Stimulated activated CD8-positive, alpha-beta memory T cell treated with anti-CD3 and anti-CD28 coated beads, Interleukin-15, amount 100 ng/mL, for 1 hour (primary cell): ENCODE results near the gene MYF6.
"Not testable (repeated sequence)": the region's sequence is repeated elsewhere in the genome, so short reads cannot be mapped to it uniquely, and the experiment has no call there.

Source experiments
- DNase-seq: peaks from one replicate; pipeline ENCODE4 v3.0.0-alpha.2; 2020; ENCODE audit warnings: low read depth

MYF6 gene

GRCh38 chr12:80707126-80707829 is at the start of gene MYF6:
Gene MYF6 (plus strand): TSS chr12:80707634. CDS start chr12:80707720, 86 bp downstream.
- no peak for DNase-seq

- DNase-seq, result no peak
These were observed 47.8 kb upstream of the MYF6 start for GRCh38 chr12:80659512-80660063.

- no peak for DNase-seq
These were observed 44.8 kb upstream of the MYF6 start for GRCh38 chr12:80662586-80662985.

DNA sequence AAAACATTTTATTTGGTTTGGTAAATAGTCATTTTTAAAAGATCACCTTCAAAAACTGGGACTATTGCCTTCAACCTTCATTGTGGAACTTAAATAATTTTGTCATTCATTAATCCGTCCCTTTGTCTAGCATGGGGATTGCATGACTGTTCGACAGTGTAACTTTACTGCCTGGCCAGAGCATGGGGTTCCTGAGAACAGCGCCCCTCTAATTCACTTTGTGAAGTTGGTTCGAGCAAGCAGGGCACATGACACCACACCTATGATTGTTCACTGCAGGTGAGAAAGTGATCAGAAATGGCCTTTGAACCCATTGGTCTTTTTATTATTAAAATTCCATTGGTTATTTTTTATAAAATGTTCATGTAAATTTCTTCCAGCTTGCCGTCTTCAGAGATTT is 37.2 kb upstream of the MYF6 start:
- no peak for DNase-seq

DNA sequence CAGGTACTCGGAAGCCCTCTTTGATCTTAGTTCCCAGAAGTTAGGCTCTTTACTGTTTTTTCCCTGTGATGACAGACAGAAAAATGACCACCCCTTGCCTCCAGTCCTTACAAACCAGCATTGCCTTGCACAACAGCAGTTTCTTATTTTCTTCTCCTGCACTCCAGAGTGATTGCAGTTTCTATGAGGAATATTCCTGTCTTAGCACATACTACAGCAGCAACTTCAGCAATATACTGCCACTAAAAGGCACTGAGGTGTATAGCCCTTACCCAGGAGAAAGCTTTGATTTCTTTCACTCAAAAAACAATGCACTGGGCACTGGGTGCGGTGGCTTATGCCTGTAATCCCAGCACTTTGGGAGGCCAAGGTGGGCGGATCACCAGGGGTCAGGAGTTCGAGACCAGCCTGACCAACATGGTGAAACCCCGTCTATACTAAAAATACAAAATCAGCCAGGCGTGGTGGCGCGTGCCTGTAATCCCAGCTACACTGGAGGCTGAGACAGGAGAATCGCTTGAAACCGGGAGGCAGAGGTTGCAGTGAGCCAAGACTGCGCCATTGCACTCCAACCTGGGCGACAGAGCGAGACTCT is 31.3 kb upstream of the MYF6 start:
- DNase-seq, result not testable (repeated sequence)

DNA sequence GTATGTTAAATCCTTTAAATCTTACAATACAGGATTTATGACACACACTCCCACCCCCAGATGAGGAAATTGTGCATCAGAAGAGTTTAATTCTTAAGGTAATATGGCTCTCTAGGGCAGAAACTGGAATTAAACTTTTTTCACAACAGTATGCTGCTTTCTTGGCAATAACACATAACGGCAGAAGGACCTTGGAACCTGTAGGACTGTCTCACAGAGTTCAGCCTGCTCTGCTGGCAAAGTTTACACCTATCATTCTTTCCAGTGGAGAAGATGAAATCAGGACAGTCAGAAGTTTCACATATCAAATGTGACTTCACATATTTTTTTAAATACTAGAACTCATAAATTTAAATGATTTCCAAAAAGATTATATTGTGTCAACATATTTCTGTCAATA is 30.6 kb upstream of the MYF6 start:
- DNase-seq, result no peak

GRCh38 chr12:80677994-80678393 is 29.4 kb upstream of the MYF6 start:
- no peak for DNase-seq

DNA sequence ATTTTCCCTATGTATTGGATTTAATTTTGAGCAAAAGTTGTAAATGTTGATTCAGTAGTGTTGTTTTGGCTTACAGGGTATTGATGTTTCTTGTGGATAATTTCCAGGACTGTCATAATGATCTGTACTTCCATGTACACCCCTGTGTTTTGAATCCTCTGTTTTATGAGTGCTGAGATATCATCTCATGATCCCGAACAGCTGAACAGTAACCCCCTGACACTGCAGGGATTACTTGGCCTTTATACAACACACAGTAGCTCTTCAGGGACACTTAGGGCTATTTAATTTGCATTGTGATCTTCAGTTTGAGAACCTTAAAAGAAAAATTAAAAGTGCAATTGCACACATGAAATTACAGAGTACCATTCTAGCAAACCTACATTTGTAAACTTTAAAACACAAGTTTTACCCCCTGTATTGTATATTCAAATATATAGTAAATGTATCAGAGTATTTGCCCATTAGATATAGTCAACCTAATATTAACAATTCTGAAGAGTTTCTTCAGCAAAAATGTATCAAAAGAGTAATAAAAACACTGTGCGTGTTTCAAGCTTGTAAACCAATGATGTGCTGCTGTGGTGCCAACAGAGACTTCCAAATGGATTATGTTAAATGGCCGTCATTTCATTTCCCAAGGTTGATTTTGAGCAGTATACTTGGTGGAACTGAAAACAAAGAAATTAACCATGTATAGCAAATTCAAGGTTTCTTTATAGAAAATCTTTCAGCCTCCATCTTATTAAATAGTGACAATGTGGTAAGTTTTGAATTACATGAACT is 27.9 kb upstream of the MYF6 start:
- no peak for DNase-seq

GRCh38 chr12:80681287-80681686 is 26.1 kb upstream of the MYF6 start:
- DNase-seq, result no peak

DNA sequence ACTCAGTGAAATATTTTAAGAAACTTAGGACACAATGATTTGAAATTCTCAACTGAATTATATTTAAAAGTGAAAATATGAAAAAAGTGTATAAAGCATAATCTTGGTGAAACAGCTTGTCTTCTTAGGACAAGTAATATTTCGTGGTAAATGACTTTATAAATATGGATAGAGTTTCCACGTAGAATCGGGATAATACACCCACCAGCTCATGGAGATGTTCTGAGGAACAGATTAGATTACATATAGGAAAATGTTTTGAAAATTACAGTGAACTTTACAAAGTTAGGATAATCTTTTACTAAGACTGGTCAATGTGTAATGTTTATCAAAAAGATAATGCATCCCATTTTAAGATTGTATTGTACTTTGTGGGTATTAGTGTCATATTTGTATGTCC is 25.6 kb upstream of the MYF6 start:
- no peak for DNase-seq

GRCh38 chr12:80684077-80684495 is 23.3 kb upstream of the MYF6 start:
- no peak for DNase-seq

- no peak for DNase-seq
These were observed 17.3 kb upstream of the MYF6 start for GRCh38 chr12:80690090-80690489.

DNA sequence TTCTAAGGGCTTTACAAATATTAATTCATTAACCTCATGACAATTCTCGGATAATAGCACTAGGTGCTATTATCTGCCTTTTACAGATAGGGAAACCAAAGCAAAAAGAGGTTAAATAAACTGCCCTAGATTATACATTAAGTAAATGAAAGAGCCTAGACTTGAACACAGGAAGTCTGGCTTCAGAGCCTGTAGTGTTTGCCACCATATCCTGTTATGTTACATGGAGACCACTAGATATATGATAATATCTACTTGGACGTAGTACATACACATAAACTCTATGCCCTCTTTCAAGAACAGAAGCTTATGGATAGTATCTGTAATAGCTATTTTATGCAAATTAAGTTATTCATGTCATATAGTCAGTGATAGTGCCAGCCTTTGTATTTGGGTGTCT is 16.9 kb upstream of the MYF6 start:
- no peak for DNase-seq

- DNase-seq, result no peak
These were observed 15.3 kb upstream of the MYF6 start for GRCh38 chr12:80692114-80692513.

GRCh38 chr12:80697270-80697887 is 10.1 kb upstream of the MYF6 start:
- DNase-seq, result no peak

DNA sequence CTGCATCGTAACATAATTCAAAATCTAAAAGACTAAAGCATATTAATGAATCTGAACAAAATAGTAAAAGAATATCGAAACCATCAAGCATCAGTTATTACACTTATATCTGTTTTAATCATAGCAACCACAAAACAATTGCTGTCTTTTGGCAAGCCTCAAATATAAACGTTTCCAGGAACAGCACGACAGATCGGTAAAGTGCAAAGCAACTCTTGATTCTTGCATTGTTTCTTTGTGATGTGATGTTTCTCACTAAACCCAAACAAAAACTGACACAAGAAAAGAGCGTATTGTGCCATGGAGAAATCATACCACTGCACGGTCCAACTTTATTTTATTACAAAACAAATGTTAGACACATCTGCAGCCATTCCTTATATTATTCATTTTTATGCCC is 9.2 kb upstream of the MYF6 start:
- no peak for DNase-seq

- DNase-seq, result no peak
These were observed 8.4 kb upstream of the MYF6 start for GRCh38 chr12:80698847-80699542.

DNA sequence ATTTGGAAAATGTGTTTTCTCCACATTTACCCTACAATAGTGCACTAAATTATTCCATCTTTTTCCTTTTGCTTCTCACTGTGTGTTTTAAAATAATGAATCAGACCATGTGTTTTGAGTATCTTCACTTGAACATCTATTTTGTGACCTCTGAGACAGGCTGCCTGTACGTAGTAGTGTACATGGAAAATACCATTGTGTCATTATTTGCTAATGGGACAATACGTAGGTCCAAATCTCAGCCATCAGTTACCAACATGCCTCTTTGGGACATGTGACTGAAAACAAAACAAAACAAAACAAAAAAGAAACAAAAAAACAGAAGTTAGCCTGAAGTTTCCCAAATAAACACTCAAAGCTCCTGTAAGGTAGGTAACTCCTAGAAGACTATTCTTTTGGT is 7.1 kb upstream of the MYF6 start:
- no peak for DNase-seq

GRCh38 chr12:80701388-80701787 is 6.0 kb upstream of the MYF6 start:
- DNase-seq, result no peak

DNA sequence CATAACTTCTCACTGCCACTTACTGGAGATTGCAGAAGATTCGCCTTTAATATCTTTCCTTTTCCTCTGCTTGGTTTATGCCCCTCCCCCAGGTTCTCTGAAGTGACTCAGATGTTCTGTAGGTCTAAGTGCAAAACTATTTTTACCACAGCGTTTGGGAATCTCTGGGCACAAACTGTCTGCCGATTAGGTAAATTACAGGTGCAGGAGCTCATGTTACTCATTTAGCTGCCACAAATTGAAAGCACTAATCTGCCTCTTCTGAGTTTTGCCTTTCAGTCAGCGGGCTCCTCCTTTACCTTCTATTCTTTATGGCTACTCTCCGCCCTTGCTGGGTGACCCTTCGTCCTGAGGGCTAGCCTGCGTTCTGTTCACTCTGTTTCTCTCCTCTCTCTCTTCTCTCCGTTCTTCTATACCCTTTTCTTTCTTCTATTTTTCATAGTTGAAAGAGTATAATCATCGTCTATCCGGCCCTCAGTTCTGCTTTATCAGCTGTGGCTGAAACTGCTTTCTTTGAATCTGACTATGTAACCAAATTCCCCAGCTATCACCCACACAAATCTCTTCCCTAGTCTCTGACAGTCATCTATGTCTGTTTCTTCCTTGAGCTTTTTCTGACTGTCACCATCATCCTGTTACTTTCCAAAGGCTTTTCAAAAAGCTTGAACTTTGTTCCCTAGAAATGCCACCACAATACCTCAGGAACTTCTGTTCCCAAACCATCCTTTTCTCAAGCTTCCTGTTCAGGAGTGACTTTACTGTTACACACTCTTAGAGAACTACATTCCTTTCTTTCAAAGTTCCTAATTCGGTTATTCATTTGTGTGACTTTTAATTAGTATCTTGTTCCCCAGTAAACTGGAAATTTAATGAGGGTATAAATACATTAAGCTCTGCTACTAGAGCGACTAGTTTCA is 4.3 kb upstream of the MYF6 start:
- no peak for DNase-seq

GRCh38 chr12:80704420-80704819 is 3.0 kb upstream of the MYF6 start:
- DNase-seq, result no peak
